ENCODE results near the gene ECEL1. TPM values are rescaled to one million over a fixed set of nuclear protein-coding genes. Genes with fewer than 3 reads are reported as not detected.
A peak's percentile ranks its signal among the peaks of the same experiment; 100 is the strongest.
"Not testable (repeated sequence)": the region's sequence is repeated elsewhere in the genome, so short reads cannot be mapped to it uniquely, and the experiment has no call there.

The ECEL1 gene
- polyA plus RNA-seq, 3 donors from 2014 or later: not detected

GRCh38 chr2:232438951-232439757, 48.5 kb downstream of the ECEL1 start:
- H3K27me3 Mint-ChIP-seq (ENCODE audit: low read depth in 3 of 3): peaks cover 0 to 2% (median 2%) of the 10 kb centered on the region in 3 donors
- no peaks in the 10 kb centered on the region for H3K9me3 Mint-ChIP-seq
- peaks cover 0 to 8% of the 10 kb centered on the region in 2 donors for H3K4me1 Mint-ChIP-seq
- H3K36me3 Mint-ChIP-seq: no peaks in the 10 kb centered on the region
- no peak overlapping the region for H3K4me3 Mint-ChIP-seq
- no peak overlapping the region for H3K27ac Mint-ChIP-seq
- DNase-seq: peak in 1 of 3 donors; percentile 19

GRCh38 chr2:232438091-232438490, 49.5 kb downstream of the ECEL1 start:
- H3K27ac Mint-ChIP-seq: no peak overlapping the region
- H3K4me1 Mint-ChIP-seq: peaks cover 0 to 8% of the 10 kb centered on the region in 2 donors
- H3K36me3 Mint-ChIP-seq: no peaks in the 10 kb centered on the region
- peaks cover 0 to 2% (median 2%) of the 10 kb centered on the region in 3 donors for H3K27me3 Mint-ChIP-seq (ENCODE audit: low read depth in 3 of 3)
- no peaks in the 10 kb centered on the region for H3K9me3 Mint-ChIP-seq
- no peak overlapping the region for H3K4me3 Mint-ChIP-seq
- DNase-seq: no peak

GRCh38 chr2:232437195-232437571, 50.5 kb downstream of the ECEL1 start:
- Mint-ChIP-seq H3K27ac (no peak overlapping the region), H3K4me3 (no peak overlapping the region), H3K9me3 (no peaks in the 10 kb centered on the region), H3K4me1 (peaks cover 0 to 8% of the 10 kb centered on the region in 2 donors), H3K36me3 (no peaks in the 10 kb centered on the region), H3K27me3 (ENCODE audit: low read depth in 3 of 3) (peaks cover 0 to 2% (median 2%) of the 10 kb centered on the region in 3 donors)
- no peak for DNase-seq

GRCh38 chr2:232436381-232437194, 51.0 kb downstream of the ECEL1 start:
- H3K27ac Mint-ChIP-seq: no peak overlapping the region
- no peak for DNase-seq
- peaks cover 0 to 8% of the 10 kb centered on the region in 2 donors for H3K4me1 Mint-ChIP-seq
- no peaks in the 10 kb centered on the region for H3K9me3 Mint-ChIP-seq
- H3K27me3 Mint-ChIP-seq (ENCODE audit: low read depth in 3 of 3): peaks cover 0 to 2% (median 2%) of the 10 kb centered on the region in 3 donors
- no peak overlapping the region for H3K4me3 Mint-ChIP-seq
- no peaks in the 10 kb centered on the region for H3K36me3 Mint-ChIP-seq

- peaks cover 0 to 2% (median 2%) of the 10 kb centered on the region in 3 donors for H3K27me3 Mint-ChIP-seq (ENCODE audit: low read depth in 3 of 3)
- no peaks in the 10 kb centered on the region for H3K9me3 Mint-ChIP-seq
- H3K36me3 Mint-ChIP-seq: no peaks in the 10 kb centered on the region
- H3K4me3 Mint-ChIP-seq: no peak overlapping the region
- DNase-seq: no peak
- no peak overlapping the region for H3K27ac Mint-ChIP-seq
- peaks cover 0 to 8% of the 10 kb centered on the region in 2 donors for H3K4me1 Mint-ChIP-seq
These were observed 51.8 kb downstream of the ECEL1 start for GRCh38 chr2:232435805-232436204.

DNA sequence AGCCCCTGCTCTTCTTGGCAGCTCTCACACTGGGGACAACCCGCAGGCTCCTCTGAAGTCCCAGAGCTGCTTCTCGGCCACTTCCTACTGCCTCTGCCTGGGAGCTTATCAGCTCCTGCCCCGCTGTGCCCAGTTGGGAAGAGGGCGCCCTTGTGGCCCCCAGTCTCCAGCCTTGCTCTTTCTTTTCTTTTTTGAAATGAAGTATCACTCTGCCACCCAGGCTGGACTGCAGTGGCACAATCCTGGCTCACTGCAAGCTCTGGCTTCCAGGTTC, 52.3 kb downstream of the ECEL1 start:
- Mint-ChIP-seq H3K36me3 (no peaks in the 10 kb centered on the region), H3K4me3 (no peak overlapping the region), H3K4me1 (peaks cover 0 to 6% of the 10 kb centered on the region in 2 donors), H3K27me3 (ENCODE audit: low read depth in 3 of 3) (peaks cover 0 to 2% (median 0%) of the 10 kb centered on the region in 3 donors), H3K27ac (no peak overlapping the region), H3K9me3 (no peaks in the 10 kb centered on the region)
- no peak for DNase-seq

DNA sequence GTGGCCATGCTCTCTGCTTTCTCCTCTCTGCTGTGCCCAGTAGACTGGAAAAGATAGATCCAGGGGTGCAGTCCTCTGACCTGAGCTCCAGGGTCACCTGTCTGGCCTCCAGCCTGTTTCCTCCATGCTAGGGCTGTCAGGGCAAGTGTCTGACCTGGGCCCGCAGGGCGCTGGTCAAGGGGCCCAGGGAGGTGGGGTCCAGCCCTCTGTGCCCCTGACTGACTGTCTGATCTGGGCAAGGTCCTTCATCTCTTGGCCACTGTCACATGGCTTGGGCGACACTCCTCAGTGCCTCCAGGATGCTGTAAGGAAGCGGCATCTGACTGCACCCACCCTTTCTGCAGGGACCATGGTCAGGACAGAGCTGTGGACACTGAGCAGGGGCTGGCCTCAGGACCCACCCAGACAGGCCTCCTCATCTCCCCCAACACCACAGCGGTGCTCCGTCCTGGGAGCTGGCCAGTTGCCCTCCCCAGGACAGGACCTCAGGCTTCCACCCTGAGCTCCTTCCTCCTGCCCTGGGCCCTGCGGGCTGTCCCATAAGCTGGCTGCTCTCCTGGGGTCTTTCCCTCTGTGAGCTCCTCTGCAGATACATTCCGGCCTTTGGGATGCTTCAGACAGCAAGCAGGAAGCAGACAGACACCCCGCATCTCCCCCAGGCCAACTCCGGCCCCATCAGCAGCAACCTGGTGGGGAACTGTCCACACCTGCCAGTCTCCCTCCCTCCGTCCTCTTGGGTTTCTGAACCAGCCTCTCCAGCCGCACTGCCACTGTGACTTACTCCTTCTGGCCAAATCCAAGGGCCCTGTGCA, 52.9 kb downstream of the ECEL1 start:
- no peak overlapping the region for H3K4me3 Mint-ChIP-seq
- no peak for DNase-seq
- H3K27ac Mint-ChIP-seq: no peak overlapping the region
- H3K9me3 Mint-ChIP-seq: no peaks in the 10 kb centered on the region
- H3K4me1 Mint-ChIP-seq: peaks cover 0 to under 1% of the 10 kb centered on the region in 2 donors
- H3K27me3 Mint-ChIP-seq (ENCODE audit: low read depth in 3 of 3): peaks cover 0 to 2% (median 0%) of the 10 kb centered on the region in 3 donors
- no peaks in the 10 kb centered on the region for H3K36me3 Mint-ChIP-seq

GRCh38 chr2:232434091-232434490, 53.5 kb downstream of the ECEL1 start:
- Mint-ChIP-seq H3K9me3 (no peaks in the 10 kb centered on the region), H3K4me3 (no peak overlapping the region), H3K27me3 (ENCODE audit: low read depth in 3 of 3) (peaks cover 0 to 4% (median 0%) of the 10 kb centered on the region in 3 donors), H3K4me1 (no peaks in the 10 kb centered on the region), H3K36me3 (no peaks in the 10 kb centered on the region), H3K27ac (no peak overlapping the region)
- DNase-seq: no peak

DNA sequence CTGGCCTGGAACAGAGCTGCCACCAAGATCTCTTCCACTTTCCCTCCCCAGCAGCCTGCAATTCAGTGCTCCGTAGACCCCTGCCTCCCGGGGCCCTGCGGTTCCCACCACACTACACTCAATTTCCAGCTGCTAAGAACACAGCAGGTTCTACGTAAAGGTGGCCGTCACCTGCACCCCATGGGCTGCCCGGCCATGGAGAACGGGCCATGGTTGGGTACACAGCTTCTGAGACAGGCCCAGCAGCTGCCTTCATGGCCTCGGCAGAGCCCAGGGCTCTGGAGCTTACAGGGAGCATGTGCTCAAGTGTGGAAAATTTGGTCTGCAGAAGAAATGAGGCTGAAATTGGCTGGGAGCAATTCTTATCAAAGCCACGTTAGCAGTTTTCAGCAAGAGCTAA, 54.0 kb downstream of the ECEL1 start:
- not testable (repeated sequence) for H3K4me1 Mint-ChIP-seq; H3K4me3 Mint-ChIP-seq; H3K9me3 Mint-ChIP-seq; H3K27ac Mint-ChIP-seq; H3K27me3 Mint-ChIP-seq (ENCODE audit: low read depth in 3 of 3); DNase-seq; H3K36me3 Mint-ChIP-seq

DNA sequence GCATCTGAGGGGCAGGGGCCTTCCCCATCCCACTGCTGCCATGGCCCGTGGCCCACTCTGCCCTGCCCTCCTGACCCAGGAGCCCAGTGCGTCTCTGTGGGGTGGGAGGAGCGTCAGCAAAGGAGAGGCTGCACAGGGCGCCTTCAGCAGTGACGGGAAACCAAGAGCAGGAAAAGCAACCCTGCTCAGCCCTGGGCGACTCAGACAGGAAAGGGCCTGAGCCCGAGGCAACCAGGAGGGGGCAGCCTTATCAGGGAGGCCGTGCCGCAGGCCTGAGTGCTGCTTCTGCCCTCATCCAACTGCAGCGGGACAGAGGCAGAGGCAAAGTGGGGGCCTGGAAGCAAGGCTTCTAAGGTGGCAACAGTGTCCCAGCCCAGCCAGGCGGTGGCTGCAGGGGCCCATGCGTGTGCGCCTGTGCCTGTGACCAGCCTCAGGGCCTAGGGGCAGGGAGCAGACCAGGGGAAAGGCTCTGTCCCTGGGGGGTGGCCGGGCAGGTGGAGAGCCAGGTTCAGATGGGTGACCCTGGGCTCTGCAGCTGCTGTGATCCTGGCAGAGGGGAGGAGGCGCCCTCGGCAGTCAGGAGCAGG, 54.9 kb downstream of the ECEL1 start:
- Mint-ChIP-seq H3K27ac (no peak overlapping the region), H3K4me3 (no peak overlapping the region), H3K4me1 (no peaks in the 10 kb centered on the region), H3K36me3 (no peaks in the 10 kb centered on the region), H3K9me3 (no peaks in the 10 kb centered on the region), H3K27me3 (ENCODE audit: low read depth in 3 of 3) (peaks cover 0 to 7% (median 0%) of the 10 kb centered on the region in 3 donors)
- DNase-seq: no peak

DNA sequence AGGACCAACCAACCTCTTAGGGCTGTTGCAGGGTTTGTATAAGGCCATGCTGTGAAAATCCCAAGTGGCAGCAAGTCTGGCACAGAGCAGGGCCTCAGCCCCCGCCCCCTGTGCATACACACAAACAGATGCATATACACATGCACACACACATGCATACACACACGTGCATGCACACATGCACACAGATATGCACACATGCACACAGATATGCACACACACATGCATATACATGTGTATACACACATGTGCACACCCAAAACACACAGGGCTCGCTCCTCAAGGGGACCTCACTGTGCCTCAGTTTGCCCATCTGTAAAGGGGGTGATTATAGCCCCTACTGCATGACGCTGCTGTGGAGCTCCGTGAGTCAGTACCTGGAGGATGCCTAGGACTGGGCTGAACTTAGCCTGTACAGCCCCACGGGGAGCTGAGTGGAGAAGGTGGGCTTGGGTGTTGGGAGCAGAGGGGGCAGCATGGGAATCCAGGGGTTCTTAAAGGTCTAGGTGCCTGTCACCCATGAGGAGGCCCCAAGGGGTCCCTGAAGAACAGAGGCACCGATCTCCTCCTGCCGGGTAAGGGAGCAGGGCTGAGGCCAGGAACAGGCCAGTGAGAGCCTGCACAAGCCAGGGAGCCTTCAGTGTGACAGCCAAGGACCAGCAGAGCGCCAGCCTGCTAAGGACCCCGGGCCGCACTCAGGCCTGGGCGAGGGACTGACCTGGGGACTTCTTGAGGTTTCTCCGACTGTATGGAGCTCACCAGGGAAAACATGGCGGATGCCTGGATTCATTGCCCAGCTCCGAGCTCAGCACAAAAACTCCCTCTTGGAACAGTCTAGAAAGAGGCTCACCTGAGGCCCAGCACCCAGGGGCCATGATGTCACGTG, 55.7 kb downstream of the ECEL1 start:
- Mint-ChIP-seq H3K27me3 (ENCODE audit: low read depth in 3 of 3) (peaks cover 0 to 8% (median 0%) of the 10 kb centered on the region in 3 donors), H3K27ac (no peak overlapping the region), H3K9me3 (no peaks in the 10 kb centered on the region), H3K4me3 (no peak overlapping the region), H3K4me1 (no peaks in the 10 kb centered on the region), H3K36me3 (no peaks in the 10 kb centered on the region)
- DNase-seq: no peak
